GM21381 (cell line): Measurements from ENCODE around the gene MEN1.
"Not testable (repeated sequence)": the region's sequence is repeated elsewhere in the genome, so short reads cannot be mapped to it uniquely, and the experiment has no call there.

ENCODE experiments used
- ATAC-seq: cut with Tn5 transposase; IDR thresholded peaks from one replicate; pipeline ENCODE4 v1.9.1; 2021; ENCODE audit warnings: mild to moderate bottlenecking, moderate library complexity; ENCODE audit not compliant: unreplicated experiment

Gene MEN1

DNA sequence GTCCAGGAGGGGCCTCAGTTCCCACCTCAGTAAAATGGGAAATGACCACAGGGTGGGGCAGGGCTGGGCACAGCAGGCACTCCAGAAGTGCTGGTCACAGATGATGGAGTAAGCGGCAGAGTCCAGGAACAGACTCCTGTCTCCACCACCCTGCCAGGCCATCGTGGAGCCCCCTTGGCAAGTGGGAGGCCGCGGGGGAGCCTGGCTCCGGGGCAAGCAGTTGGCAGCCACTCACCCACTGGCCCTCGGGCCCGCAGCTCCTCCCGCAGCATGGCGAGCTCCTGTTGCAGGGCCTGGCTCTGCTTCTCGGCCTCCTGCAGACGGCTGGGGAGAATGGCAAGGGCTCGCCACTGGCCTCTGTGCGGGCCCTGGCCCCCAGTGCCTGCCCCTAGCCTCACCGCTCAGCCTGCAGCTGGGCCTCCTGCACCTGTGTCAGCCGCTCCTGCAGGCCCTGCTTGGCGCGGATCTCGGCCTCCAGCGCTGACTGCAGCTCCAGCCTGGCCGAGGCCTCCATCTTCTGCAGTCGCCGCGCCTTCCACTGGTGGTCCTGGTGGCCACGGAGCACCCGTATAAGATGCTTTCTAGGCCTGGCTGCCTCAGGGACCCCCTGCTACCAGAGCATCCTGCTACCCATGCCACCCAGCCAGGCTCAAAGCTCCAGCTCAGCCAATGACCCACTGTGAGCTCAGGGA, 23.8 kb upstream of the MEN1 start:
- ATAC-seq: no peak

DNA sequence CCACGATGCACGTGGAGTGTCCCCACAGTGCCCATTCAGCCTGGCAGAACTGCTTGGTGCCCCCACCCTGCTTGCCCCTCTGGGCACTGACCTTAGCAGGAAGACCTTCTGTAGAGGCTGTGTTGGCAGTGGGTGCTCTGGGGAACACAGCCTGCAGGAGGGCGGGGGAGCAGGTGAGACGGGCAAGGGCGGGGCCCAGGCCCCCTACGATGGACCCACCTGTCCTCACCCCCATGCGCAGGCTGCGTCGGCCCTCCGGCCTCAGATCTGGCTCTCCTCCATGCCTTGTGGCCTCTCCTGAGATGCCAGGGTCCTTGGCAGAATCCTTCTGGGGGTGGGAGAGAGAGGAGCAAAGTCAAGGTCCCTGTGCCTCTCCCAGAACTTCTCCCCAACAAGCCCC, 23.2 kb upstream of the MEN1 start:
- ATAC-seq: no peak

DNA sequence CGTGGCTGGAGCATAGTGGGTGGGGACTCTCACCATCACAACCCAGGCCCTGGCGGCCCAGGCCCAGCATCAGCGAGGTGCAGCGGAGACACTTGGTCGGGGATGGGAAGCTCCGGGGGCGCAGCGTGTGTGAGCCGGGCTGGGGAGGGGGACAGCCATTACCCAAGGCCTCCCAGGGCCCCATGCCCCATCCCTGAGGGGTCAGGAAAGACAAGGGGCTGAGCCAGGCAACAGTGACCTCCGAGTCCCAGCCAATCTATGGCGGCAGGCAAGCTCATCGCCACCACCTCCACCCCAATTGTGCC, 22.8 kb upstream of the MEN1 start:
- ATAC-seq: no peak

DNA sequence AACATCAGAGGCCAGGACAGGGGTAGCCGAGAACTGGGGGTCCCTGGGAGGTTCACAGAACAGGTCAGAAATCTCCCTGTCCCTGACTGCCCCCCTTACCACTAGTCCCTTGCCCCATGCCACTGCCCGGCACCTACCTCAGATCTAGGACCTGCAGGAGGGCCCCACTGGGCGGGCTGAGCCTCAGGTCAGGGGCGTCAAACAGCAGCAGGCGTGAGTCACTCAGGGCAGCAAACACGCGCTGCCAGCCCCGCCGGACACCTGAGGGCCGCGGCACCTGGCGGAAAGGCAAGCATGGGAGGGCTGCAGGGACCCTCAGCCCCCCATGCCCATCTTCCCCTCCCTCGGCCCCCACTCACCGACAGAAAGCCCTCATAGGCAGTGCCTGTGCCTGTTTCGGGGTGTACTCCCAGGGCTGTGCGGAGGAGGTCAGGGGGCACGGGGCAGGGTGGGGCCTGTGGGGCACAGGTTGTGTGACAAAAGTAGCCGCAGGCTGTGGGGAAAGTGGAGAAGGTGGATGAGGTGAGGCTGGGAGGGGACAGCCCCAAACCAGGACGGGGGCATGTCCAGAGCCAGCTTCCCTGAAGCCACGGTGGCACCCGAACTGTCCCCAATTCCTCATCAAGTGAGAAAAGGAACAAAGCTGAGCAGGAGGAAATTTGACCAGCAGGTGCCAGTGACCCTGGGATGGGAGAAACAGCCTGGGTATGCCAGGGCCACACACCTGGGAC, 22.3 kb upstream of the MEN1 start:
- ATAC-seq: no peak

DNA sequence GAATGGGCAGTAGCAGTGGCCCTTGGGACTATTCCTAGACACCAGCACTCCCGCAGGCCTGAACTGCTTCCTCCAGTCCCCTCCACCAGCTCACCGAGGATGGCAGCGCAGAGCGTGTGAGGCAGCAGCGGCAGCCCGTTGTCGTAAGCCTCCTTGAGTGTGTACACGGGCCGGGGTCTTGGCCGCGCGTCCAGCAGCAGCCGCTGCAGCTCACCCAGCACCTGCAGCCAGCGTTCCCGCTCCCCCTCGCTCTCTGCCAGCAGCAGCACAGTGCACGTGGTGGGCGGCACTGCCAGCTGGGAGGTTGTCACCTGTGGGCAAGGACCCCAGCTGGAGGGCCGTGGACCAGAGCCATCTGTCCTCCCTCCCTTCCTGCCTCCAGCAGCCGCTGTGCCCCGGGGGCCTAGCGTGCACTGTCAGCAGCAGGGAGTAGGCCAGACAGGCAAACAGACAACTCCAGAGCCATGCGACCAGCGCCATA, 21.1 kb upstream of the MEN1 start:
- no peak for ATAC-seq

DNA sequence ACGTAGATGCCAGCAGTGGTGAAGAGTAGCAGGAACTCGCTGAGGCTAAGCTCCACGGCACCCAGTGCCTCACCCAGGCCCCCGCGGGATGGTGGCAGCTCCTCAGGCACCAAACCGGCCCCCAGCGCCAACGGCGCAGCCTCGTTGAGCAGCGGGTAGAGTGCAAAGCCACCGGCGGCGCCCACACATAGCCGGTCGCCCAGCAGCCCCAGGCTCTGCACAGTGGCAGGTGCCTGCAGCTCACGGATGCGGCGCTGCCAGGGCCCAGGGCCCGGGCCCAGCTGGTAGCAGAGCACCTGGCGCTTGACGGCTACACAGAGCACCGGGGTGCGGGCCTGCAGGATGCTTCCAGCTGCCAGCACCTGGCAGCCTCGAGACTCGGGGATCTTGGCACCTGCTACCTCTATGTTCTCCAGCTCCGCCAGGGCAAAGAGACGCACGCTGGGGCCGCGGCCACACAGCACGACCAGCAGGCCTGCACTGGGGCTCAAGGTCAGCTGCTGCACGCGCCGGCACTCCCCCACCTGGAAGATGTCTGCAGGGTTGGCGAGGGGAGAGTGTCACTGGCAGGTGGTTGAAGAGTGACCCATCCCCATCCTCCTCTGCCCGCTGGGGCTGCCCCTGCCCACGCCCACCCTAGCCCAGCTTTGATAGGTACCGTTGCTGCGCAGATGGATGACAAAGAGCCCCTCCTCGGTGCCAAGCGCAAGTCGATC, 19.3 kb upstream of the MEN1 start:
- no peak for ATAC-seq

DNA sequence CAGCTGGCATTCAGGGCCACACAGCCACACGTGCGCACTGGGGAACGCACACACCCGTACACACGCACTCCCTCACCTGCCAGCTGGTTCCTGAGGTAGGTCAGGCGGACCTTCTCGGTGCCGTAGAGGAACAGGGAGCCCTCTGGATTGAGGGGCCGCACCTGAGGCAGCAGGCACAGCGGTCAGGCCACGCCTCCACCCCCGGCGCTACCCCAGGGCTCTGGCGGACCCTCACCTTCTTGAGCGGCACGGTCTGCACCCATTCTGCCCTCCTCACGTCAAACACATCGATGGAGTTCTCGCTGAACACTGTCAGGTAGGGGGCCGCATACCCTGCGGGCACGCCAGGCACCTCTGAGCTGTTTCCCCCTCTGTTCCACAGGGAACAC, 17.1 kb upstream of the MEN1 start:
- ATAC-seq: no peak

DNA sequence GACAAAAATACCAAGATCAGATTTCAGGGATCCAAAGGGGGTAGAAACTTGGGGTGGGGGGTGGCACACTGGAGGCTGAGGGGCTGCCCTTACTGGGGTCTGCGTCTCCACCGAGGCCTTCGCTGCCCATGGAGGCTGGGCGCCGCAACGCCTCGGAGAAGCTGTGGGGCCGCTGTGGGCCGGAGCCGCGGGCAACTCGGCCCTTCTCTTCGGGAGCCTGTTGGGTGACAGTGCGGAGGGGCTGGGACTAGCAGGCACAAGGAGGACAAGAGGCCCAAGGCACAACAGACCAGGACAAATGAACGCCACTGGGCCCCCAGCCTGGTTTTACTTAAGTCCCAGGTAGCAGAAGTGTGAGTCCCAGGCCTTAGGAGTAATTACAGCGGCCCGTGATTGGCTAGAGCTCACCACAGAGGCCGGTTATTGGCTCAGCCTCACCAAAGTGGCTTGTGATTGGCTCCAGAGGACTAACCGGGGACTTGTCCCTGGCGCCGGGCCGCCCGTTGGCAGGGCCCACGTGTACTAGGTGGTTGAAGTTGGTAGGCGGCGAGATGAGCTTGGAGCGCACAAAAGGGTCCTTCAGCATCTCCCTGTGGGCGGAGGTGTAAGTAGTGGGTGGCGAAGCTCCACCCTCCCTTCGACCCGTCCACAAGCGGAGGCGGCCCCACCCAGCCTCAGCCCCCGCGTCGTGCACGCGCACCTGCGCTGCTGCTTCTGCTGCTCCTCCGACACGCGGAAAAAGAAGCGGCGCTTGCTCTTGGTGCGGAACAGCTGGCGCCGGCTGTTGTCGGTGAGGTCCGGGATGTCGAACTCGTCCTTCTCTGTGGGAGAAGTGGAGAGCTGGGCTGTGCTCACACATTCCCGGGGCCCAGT, 16.5 kb upstream of the MEN1 start:
- ATAC-seq: no peak

DNA sequence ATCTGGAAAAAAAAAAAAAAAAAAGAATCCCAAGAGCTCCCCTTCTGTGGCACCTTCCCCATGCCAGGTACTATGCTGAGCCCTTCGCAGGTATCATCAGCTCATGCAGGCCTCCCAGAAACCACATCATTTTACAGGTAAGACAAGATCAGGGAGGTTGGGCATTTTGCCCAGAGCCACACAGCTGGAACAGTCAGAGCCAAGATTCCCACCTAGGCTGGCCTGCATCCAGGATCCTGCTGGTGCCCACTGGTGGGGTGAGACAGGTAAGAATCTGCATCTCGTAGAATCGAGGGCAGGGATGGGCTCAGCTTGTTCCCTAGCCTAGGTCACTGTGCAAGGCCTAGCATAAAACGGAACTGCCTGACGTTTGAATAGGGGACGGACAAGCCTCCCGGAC, 15.7 kb upstream of the MEN1 start:
- ATAC-seq: no peak

DNA sequence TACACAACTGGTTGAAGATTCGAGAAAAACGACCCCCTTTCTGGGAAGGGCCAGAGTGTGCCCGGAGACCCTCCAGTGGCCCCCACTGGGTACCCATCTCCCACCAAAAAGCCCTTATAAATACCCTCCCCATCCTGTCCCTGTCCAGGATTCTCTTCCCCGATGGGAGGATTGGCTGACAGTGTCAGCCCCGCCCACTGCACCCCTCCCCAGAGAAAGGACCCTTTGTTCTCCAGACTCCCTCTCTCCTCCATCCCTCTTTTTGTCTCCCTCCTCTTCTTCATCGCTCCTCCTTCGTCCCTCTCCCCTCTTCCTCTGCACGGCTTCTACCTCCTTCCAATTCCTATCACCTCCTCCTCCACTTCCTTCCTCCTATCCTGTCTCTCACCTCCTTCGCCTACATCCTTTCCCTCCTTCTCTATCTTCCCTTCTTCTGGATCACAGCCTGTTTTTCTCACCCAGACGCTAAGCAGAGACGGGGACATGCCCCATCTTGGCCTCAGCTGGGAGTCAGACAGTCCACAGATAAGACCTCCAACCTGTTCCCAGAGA, 13.3 kb upstream of the MEN1 start:
- no peak for ATAC-seq

DNA sequence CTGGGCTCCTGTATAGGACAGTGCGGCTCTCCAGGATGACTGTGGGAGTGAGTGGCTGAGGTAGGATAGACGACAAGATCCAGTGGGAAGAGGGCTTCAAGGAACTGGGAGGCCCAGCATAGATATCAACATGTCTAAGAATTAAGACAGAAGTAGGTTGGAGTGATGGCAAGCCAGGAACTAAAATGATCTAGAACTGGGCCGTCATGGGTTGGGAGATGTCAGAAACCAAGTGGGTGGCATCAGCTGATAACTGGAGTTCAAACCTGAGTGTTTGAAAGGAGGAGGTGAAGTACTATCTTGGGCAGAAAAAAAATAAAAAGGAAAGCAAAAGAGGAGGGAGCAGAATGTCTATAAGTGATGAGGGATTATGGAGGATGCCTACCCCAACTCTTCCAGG, 7.1 kb upstream of the MEN1 start:
- no peak for ATAC-seq

DNA sequence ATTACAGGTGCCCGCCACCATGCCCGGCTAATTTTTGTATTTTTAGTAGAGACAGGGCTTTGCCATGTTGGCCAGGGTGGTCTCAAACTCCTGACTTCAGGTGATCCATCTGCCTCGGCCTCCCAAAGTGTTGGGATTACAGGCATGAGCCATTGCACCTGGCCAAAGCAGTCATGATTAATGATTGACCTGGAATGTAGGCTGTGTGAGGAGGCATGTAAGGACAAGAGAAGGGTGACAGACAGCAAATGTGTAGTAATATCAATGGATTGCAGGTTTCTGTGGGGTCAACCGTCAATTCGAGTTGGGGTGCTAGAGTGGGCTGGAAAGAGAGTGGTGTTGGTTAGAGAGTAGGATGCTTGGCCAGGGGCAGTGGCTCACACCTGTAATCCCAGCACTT, 5.1 kb upstream of the MEN1 start:
- ATAC-seq: not testable (repeated sequence)

DNA sequence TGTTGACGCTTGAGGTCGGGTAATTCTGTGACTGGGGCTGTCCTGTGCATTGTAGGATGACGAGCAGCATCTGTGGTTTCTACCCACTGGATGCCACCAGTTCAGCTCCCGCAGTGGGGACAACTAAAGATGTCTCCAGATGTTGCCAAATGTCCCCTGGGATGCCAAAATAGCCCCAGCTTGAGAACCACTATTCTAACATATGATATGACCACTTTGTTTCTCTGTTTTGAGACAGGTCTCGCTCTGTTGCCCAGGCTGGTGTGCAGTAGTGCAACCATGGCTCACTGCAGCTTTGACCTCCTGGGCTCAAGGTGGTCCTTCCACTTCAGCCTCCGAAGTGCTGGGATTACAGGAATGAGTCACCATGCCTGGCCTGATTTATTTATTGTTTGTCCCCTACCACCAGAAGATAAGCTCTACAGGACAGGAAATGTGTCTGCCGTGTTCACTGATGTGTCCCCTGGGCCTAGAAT, 4.4 kb upstream of the MEN1 start:
- ATAC-seq: peak; percentile 44

DNA sequence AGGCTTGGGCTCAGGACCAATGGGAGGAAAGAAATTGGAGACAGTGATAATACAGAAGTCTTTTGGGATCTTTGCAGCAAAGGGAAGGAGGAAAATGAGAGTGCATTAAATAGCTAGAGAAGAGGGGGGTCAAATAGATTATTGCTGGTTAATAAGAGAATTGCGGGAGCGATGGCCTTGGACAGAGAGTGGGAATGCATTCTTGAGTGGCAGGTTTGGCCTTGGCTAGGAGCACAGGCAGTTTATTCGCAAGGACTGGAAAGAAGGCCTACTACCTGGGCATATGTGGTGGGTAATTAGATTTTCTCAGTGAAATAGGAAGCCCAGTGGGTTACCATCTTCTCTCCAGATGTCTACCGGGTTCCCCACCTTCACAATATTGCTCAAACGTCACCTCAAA, 3.5 kb upstream of the MEN1 start:
- ATAC-seq: no peak

DNA sequence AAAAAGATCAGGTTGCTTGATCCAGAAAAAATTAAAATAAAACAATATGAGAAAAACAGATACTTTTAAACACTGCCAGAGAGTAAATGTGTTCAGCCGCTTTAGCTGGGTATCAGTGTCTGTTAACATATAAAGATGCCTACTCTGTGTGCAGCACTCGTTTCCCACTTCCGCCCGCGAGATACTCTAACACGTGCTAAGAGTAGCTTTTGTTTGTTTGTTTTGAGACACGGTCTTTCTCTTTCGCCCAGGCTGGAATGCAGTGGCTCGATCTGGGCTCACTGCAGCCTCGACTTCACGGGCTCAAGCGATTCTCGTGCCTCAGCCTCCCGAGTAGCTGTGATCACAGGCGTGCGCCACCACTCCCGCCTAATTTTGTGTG, 531 bp upstream of the MEN1 start:
- ATAC-seq: no peak

DNA sequence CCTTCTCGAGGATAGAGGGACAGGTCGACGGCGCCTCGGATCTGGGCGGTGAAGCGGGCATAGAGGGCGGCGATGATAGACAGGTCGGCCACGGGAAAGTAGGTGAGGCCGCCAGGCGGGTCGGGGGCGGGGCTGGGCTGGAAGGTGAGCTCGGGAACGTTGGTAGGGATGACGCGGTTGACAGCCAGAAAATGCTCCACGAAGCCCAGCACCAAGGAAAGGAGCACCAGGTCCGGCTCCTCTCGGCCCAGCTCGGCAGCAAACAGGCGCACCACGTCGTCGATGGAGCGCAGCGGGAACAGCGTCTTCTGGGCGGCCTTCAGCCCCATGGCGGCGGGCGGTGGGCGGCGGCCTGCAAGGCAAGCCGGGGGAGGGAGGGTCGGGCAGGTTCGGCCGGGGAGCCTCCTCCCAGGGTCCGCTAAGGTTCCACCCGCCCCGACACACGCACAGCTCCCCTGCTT, 540 bp downstream of the MEN1 start:
- no peak for ATAC-seq

DNA sequence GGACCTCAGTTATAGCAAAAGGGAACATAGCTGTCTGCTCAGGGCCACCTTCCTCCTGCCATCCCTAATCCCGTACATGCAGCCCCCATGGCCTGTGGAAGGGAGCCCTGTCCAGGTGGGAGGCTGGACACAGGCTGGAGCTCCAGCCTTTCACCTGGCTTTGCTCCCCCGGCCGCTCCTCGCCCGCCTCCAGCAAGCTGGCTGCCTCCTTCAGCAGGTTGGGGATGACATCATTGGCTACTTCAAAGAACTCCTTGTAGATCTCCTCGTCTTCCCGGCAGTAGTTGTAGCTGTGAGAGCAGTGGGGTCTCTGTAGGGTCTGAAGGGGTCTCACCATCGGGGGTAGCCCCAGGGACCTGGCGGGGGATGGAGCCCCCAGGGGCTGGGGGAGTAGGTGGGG, 4.9 kb downstream of the MEN1 start:
- ATAC-seq: no peak

DNA sequence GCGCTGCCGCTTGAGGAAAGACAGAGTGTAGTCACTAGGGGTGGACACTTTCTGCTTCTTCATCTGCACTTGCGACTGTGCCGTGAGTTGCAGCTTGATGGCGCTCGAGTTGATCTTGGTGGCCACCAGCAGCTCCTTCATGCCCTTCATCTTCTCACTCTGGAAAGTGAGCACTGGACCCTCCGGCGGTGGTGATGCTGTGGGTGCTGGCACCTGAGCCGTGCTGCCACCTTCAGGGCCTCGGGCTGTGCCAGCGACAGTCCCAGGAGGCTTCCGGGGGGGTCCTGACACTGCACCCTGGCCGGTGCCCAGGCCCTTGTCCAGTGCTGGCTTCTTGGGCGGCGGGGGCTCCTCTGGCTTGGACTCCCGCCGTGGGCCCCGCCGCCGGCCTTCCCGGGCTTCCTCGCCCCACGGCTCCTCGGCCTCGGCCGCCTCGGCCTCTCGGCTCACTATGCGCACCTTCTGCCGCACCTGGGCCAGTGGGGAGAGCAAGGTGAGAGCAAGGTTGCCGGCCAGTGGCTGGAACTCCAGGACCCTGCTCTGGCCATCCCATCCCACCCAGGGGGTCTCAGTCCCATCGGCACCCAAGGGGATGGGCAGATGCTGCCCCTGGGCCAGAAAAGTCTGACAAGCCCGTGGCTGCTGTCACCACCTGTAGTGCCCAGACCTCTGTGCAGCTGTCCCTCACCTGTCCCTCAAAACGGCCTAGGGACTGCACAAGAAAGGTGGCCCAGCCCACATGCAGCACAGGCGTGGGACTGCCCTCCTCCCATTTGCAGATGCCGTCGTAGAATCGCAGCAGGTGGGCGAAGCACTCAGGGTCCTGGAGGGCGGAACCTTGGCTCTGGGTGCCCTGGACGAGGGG, 5.8 kb downstream of the MEN1 start:
- ATAC-seq: no peak

DNA sequence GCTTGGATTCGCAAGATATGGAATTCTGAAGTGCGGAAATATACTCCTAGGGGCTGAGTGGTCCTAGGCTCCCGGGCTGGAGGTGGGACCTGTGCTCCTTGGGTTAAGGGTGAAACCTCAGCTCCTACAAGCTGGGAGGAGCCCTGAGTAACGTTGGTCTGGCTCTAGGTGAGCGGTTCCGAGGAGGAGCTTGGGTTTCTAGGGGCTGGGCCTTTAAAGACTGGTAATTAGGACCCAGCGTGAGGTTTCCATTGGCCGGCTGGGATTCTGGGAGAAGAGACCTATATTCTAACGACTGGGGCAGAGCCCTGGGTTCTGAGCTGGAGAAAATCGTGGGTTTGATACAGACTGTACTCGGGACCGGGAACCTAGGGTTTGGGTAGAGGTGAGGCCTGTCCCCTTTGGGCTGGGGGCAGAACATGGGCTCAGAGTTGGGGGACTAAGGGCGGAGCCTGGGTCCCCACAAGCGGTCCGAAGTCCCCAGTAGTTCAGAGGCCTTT, 6.5 kb downstream of the MEN1 start:
- no peak for ATAC-seq
